Keratinocyte (primary cell): ENCODE data around the gene SLC1A5.

ENCODE experiments used
- CTCF ChIP-seq, 3 experiments: IDR thresholded peaks in 1 of 3; conservative IDR thresholded peaks in 1 of 3; optimal IDR thresholded peaks in 1 of 3; 2 replicates in 2 of 3; 3 replicates in 1 of 3; pipeline versions ENCODE3 to v1.5.1; 2011; ENCODE audit warnings: low read length in 3 of 3, mild to moderate bottlenecking in 3 of 3, moderate library complexity in 2 of 3, control low read depth in 1 of 3, inconsistent platforms in 1 of 3; ENCODE audit not compliant: insufficient read depth in 2 of 3; ENCODE audit errors: extremely low read depth in 1 of 3
- EZH2 ChIP-seq: IDR thresholded peaks from one replicate; pipeline ENCODE4 v1.6.1; 2012; ENCODE audit warnings: inconsistent platforms, mild to moderate bottlenecking, low read length, moderate library complexity

- no peak for TF ChIP-seq CTCF (optimal IDR thresholded peaks at IDR 0.05 in 1 of 3, IDR thresholded peaks at IDR 0.05 in 1 of 3, conservative IDR thresholded peaks at IDR 0.05 in 1 of 3; ENCODE audit: extremely low read depth in 1 of 3, insufficient read depth in 2 of 3, low read length in 3 of 3)
- TF ChIP-seq EZH2, result no peak
Observed at GRCh38 chr19:46803555-46803954, 15.2 kb upstream of the SLC1A5 start.
